NOMO-1 (cell line): ENCODE results near the gene RAPGEF3.
A peak's percentile ranks its signal among the peaks of the same experiment; 100 is the strongest.

Experiments used
- DNase-seq, 2 experiments: peaks; one replicate each; lab custom pipeline; 2025; ENCODE audit not compliant: unreplicated experiment in 2 of 2; lab: John Stamatoyannopoulos, UW

RAPGEF3 gene

GRCh38 chr12:47762850-47763465, 4.3 kb upstream of the RAPGEF3 start:
- no peak for DNase-seq

- no peak for DNase-seq
Observed at GRCh38 chr12:47758584-47758833, 171 bp downstream of the RAPGEF3 start.

- no peak for DNase-seq
Observed at GRCh38 chr12:47757840-47758583, 668 bp downstream of the RAPGEF3 start.

GRCh38 chr12:47757364-47757839, 1.3 kb downstream of the RAPGEF3 start:
- DNase-seq: no peak

- no peak for DNase-seq
Observed at GRCh38 chr12:47755655-47756562, 2.8 kb downstream of the RAPGEF3 start.

GRCh38 chr12:47754881-47755280, 3.8 kb downstream of the RAPGEF3 start:
- DNase-seq: no peak

GRCh38 chr12:47754126-47754525, 4.6 kb downstream of the RAPGEF3 start:
- no peak for DNase-seq

- no peak for DNase-seq
Observed at GRCh38 chr12:47753021-47754001, 5.4 kb downstream of the RAPGEF3 start.

GRCh38 chr12:47752552-47752951, 6.1 kb downstream of the RAPGEF3 start:
- DNase-seq: no peak

- DNase-seq: no peak
Observed at GRCh38 chr12:47752121-47752520, 6.6 kb downstream of the RAPGEF3 start.

GRCh38 chr12:47751561-47751960, 7.1 kb downstream of the RAPGEF3 start:
- DNase-seq: no peak

GRCh38 chr12:47750916-47751470, 7.7 kb downstream of the RAPGEF3 start:
- no peak for DNase-seq

- DNase-seq: peak; percentile 44 to 75
Observed at GRCh38 chr12:47750229-47750798, 8.4 kb downstream of the RAPGEF3 start.

GRCh38 chr12:47748899-47749298, 9.8 kb downstream of the RAPGEF3 start:
- DNase-seq: no peak

- no peak for DNase-seq
Observed at GRCh38 chr12:47748507-47748828, 10.2 kb downstream of the RAPGEF3 start.

- no peak for DNase-seq
Observed at GRCh38 chr12:47747596-47748506, 10.8 kb downstream of the RAPGEF3 start.

- no peak for DNase-seq
Observed at GRCh38 chr12:47747126-47747525, 11.6 kb downstream of the RAPGEF3 start.

GRCh38 chr12:47746523-47746922, 12.2 kb downstream of the RAPGEF3 start:
- DNase-seq: no peak

- no peak for DNase-seq
Observed at GRCh38 chr12:47746073-47746472, 12.6 kb downstream of the RAPGEF3 start.
